HG03575 (cell line): ENCODE measurements around the gene KIF13A.
"Not testable (repeated sequence)": the region's sequence is repeated elsewhere in the genome, so short reads cannot be mapped to it uniquely, and the experiment has no call there.

Source experiments
- ATAC-seq: cut with Tn5 transposase; IDR thresholded peaks from one replicate; pipeline ENCODE4 v1.9.1; 2021; ENCODE audit not compliant: unreplicated experiment, insufficient number of reproducible peaks, low FRiP score; ENCODE audit errors: extremely low read depth

Gene KIF13A

DNA sequence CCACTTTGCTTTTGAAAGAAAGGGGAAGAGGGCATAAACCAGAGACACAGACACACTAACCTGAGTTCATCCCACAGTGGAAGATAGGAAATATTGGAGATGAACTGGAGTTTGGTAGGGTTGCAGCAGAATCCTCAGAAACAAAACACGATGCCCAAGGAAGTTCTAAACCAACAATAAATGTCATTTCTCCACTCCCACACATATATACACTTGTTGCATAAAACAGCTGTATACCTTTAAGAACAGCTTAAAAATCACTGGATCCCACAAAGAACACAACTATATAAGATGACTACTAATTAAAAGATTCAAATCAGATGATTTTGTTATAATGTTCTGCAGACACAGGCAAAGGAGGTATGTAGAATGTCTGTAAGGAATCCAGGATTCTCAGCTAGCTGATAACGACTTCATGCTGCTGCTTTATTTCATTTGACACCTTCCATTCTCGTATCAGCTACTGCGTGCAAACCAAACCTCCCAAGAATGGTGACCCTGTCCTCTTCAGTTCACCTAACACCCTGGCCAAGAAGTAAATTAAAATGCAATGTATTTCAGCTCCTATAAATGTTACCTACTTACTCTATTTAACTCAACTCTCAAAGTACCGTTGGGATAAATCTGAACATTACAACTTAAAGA, 14.3 kb downstream of the KIF13A start:
- ATAC-seq = no peak

GRCh38 chr6:17972074-17972952, 15.1 kb downstream of the KIF13A start:
- no peak for ATAC-seq

- no peak for ATAC-seq
Measured at GRCh38 chr6:17971128-17972073, 16.0 kb downstream of the KIF13A start.

DNA sequence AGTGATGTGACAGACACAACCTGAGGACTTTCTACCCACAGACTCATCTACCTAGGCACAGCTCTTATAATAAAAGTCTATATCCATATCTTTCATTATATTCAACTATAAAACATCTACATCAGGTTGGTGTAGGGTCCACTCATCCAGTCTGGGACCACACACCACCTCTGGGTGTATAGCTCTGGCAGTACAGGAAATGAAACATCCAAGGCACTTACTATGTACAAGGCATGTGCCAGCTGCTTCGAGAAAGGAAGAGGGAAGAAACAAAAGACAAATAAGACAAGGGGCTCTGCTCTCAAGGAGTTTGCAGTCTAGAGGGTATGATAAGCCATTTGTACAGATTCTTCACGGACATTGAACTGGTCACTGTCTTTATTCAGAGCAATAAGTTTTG, 18.6 kb downstream of the KIF13A start:
- ATAC-seq = no peak

GRCh38 chr6:17967668-17968518, 19.5 kb downstream of the KIF13A start:
- ATAC-seq = no peak

- ATAC-seq = no peak
Measured at GRCh38 chr6:17966451-17966850, 21.0 kb downstream of the KIF13A start.

GRCh38 chr6:17965397-17965796, 22.0 kb downstream of the KIF13A start:
- no peak for ATAC-seq

DNA sequence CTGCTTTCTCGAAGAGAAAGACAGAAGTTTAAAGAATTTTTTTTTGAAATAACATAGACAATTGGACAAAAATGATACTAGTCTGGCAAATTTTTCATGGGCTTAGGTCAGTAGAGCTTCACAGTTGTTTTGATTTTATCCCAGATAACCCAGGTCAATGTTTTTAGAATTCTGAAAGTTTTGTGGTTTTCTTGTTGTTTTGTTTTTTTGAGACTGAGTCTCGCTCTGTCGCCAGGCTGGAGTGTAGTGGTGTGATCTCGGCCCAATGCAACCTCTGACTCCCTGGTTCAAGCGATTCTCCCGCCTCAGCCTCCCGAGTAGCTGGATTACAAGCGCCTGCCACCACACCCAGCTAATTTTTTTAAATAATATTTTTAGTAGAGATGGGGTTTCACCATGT, 22.8 kb downstream of the KIF13A start:
- no peak for ATAC-seq

DNA sequence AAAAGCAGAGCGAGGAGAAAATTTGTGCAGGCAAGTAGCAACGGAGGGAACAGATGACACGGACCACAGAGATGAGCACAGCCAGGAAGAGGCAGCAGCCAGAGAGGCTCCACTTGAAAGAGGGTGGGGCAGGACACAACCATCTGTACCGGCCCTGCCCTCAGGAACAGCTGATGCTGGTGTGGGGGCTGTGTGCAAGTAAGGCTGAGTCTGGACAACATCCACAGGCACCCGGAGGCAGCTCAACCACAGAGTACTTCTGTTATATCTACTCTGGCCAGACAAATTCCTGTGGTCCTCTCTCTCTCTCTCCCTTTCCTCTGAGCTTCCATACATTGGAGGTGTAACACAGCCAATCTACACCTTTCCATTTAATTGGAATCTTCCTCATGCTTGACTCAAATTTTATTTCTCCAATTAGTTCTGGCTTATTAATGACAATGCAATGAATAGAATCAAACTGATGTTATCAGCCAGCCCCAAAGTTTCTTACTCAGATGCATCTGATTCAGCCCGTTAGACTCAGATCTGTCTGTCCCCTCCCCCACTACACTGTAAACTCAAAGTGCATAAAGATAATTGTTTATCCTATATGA, 24.9 kb downstream of the KIF13A start:
- ATAC-seq = no peak

- ATAC-seq = no peak
Measured at GRCh38 chr6:17959302-17959701, 28.1 kb downstream of the KIF13A start.

DNA sequence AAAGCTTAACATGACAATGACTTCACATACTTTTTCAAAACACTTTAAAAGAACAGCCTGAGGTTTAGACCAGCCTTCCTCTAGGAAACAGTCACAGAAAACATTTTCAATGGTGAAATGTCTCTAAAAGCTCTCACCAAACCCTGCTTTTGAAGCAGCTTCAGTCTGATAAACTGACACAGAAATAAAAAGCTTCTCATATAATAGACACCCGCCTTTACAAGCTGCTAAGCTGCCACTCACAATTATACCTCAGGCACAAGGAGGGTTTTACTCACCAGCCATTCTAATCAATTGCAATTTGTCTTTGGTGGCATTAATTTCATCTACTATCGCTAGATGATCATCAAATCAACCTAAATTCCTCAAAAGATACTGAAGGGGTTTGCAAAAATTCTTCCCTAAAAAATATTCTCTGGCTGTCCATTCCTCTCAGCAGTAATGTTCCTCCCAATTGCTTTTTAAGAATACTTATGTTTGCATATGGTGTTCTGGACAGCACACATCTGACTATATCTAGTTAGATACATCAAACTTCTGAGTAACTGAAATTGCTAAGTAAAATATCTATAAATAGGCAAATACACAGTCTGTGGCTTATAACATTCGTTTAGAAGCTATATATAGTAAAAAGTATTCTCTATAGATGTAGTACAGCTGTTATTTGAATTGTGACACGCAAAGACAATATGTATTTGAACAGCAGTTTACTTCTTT, 29.4 kb downstream of the KIF13A start:
- no peak for ATAC-seq

GRCh38 chr6:17957498-17957897, 29.9 kb downstream of the KIF13A start:
- peak; percentile 47 for ATAC-seq

GRCh38 chr6:17957086-17957485, 30.3 kb downstream of the KIF13A start:
- no peak for ATAC-seq

DNA sequence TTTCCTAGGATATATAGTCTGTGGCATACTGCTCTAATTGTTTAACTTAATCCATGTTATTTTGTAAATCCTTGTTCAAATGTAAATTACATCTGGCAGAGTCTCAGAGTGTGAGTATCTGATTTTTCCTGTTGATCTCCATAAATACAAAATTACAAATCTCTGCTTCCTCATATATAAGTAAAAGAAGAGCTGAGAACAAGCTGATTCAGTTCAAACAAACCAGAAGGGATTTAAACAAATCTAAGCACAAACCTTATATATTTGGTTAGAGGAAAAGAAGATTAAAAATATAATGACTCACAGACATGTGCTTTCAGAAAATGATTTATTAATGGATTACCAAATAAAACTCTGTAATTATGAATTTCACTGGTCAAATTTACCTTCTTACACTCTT, 37.3 kb downstream of the KIF13A start:
- ATAC-seq = no peak

DNA sequence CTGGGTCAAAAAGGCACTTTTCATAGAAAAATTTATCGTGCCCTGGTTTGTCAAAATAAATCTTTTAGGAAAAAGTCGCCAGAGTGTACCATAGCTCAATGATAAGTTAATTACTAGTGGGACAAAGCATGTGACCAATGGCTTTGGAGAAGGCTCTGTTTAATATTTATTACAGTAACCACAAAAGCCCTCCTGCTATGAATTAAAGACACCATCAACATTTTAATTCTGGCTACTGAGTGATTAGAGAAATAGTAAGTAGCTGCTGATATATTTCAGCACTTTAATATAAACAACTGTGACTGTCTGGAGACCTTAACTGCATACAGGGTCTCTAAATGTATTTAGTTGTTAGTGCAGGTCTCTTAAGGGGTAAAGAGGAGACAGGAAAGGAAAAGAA, 38.3 kb downstream of the KIF13A start:
- ATAC-seq = no peak

GRCh38 chr6:17948725-17949124, 38.7 kb downstream of the KIF13A start:
- no peak for ATAC-seq

DNA sequence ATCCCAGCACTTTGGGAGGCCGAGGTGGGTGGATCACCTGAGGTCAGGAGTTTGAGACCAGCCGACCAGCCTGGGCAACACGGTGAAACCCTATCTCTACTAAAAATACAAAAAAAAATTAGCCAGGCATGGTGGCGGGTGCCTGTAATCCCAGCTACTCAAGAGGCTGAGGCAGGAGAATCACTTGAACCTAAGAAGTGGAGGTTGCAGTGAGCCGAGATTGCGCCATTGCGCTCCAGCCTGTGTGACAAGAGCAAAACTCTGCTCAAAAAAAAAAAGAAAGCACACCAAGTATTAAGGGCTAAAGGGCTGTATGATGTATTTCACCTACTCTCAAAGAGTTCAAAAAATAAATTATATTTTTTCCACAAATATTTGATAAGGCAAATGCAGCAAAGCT, 39.9 kb downstream of the KIF13A start:
- ATAC-seq = not testable (repeated sequence)

DNA sequence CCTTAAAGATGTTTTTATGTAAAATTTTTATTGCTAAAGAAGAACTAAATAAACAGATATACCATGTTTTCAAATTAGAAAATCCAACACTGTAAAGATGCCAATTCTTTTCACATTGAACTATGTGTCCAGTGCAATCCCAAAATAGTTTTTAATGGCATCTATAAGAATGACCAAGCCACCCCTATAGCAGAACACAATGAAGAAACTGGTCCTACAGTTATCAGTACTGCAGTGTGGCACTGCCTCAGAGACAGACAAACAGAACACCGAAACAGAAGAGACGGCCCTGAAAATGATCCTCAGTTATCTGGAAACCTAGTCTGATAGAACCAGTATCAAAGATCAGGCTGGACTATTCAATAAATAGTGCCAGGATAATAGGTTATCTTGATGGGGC, 41.9 kb downstream of the KIF13A start:
- ATAC-seq = no peak
